NCI-H2029 treated with DMSO at 0.1 percent for 48 hours (cell line): ENCODE results near the gene PRKG1.
"Not testable (repeated sequence)": the region's sequence is repeated elsewhere in the genome, so short reads cannot be mapped to it uniquely, and the experiment has no call there.

ENCODE experiments used
- DNase-seq: peaks from one replicate; lab custom pipeline; 2025; lab: John Stamatoyannopoulos, UW

The PRKG1 gene

DNA sequence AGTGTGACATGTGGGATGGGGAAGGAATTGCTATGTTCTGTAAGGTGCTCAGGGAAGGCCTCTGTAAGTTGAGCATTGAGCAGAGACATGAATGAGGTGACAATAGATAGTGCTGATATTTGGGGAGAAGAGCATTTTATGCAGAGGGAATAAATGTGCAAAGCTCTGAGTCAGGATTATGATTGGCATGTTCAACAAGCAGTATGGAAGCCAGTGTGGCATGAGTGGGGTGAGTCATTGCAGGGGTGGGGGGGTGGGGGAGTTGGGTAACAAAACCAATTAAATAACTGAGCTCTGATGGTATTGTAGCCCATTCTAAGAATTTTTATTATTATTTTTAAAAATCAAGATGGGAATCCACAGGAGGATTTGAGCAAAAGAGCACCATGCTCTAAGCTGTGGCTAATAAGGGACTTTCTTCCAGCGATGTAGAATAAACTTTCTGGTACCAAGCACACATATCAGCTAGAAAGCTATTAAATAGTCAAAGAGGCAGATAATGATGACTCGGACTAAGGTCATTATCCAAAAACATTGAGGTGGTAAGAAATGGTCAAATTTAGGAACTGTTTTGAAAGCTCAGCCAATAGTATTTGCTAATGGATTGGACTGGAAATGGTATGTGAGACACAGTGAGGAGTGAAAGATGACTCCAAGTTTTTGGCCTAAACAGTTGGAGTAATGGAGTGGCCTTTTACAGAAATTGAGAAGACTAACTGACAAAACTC is 96.4 kb downstream of the PRKG1 start:
- no peak for DNase-seq

DNA sequence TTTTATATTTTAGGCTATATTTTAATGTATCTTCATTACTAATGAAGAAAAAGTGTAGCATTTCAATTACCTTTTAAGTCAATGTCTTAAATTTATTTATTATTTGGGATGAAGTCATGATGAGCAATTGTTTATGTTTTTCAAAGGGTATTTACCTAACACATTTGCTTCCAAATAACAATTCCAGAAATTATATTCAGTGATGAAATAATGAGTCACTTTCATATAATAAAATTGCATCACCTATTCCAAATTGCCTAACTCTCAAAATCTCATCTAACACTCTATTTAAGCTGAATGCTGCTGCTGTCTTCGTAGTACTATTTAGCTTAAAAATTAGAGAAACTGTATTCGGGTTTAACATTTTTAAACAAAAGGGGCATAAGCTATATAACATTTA is 97.7 kb downstream of the PRKG1 start:
- DNase-seq, result no peak

DNA sequence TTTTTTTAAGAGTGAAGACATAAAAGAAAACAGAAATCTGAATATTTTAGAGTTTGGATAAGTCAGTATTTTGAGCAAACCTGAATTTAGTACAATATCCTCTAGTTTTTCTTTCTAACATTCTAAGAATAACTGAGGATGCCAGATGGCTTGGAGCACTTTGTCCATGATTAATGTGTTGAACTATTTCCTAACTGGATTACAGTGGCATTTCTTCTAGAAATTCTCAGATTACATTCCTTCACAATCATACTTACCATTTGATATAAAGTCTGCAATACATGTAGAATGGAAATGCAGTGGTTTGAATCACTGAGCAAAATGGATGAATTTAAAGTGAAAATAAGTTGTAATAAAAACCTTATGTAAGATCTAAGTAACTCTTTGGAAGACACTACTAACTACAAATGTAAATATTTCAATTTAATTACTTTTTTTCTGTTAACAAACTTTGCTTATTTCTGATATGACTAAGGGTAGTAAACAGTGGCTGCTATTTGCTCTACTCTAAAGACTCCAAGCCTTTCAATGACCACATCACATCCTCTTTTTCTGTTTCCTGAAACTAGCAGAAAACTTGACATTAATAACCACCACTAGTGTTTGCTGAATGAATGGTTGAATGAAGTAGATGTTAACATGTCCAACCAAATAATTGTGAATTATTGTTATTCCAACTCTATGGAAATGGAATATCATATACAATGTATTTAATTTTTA is 102.8 kb downstream of the PRKG1 start:
- no peak for DNase-seq

DNA sequence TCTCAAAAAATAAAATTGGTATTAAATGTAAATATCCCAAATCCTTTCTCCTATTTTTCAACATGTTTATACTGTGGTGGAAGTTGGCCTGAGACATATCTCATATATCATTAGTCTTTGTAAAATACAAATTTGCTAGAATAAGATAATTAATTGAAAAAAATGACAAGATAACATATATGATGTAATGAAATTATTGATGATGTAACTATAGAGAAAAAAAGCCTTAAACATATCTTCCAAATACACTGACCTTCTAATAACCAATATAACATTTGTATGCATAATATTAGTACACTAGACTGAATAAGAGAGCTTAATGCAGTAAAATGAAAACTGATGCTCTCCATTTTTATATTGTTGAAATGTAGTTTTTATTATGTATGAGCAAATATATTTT is 104.3 kb downstream of the PRKG1 start:
- DNase-seq, result no peak

- DNase-seq, result no peak
These were observed 105.9 kb downstream of the PRKG1 start for GRCh38 chr10:51180141-51180540.

- no peak for DNase-seq
These were observed 109.5 kb downstream of the PRKG1 start for GRCh38 chr10:51183783-51184182.

DNA sequence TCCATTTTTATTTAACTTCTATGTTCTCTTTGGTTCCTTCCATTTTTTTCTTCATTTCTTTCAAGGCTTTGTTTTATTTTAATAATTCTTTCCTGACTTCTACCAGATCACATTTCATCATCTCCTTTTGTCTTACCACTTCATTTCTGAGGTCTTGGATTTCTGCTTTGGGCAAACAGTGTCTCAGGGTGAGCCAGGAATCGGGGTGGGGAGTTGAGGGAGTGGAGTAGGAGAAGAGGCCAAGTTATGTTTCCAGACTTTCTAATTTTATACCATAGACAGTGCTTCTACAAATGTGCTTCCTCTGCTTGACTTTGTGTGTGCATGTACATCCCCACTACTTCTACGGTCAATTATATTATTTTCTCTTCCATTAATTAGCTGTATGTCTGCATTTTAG is 112.1 kb downstream of the PRKG1 start:
- no peak for DNase-seq

DNA sequence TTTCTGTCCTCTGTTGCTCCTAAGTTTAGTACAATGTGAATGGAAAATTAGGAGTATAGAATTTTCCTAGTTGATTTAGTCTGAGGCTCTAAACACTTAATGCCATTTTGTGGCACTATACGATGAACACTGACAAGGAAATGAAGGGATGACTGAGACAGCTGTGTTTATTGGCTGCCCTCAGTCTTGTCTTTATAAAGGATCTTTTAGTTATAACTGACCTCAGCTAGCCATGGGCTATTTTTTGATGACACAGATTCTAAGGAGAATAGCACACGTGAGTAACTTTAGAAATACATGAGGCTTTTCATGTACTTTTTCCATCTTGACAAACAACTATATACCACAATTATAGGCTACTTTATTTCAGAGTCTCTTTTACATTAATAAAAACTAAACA is 113.7 kb downstream of the PRKG1 start:
- DNase-seq, result no peak

GRCh38 chr10:51188866-51189265 is 114.6 kb downstream of the PRKG1 start:
- DNase-seq, result no peak

DNA sequence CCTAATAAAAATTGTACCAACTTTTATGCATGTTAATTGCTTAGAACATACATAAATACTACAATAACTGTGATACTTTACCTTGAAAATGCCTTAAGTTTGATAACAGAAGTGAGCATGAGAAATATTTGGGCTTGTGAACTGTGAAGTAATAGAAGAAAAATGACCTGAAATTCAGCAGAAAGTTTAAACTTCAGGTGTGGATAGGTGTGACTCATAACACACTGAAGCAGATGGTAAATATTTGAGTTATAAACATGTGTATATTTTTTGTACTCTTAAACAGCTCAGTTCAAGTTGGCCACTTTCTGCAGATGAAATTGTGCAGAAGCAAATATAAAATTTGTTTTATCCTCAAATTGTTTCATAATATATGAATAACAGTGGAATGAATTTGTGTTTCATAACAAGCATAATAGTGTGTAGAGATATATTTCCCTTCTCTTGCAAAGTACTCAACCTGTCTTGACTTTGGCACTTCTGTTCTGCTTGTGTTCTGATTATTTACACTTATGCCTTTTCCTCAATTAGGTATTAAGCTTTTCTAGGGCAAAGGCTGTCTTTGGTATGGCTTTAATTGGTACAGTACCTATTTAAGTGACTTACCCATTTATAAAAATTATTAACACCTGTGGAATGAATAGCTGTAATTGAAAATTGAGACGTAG is 122.4 kb downstream of the PRKG1 start:
- DNase-seq, result no peak

DNA sequence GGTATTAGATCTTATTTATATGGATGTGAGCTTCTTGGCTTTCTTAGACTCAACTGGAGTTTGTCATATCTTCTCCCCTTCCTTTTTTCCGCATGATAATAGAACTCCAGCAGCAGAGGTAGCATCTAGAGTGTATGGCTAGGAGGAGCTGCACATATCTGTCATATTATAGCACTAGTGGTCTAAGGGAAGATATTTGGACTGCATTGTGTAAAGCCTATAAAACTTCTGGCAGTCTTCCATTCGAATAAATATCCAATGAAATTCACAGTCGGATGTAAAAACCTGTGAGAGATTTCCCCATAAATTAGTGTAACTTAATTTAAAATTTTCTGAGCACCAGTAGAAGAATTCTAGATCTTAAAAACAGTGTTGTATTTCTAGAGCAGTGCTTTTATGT is 123.9 kb downstream of the PRKG1 start:
- no peak for DNase-seq

GRCh38 chr10:51201947-51202346 is 127.7 kb downstream of the PRKG1 start:
- no peak for DNase-seq

DNA sequence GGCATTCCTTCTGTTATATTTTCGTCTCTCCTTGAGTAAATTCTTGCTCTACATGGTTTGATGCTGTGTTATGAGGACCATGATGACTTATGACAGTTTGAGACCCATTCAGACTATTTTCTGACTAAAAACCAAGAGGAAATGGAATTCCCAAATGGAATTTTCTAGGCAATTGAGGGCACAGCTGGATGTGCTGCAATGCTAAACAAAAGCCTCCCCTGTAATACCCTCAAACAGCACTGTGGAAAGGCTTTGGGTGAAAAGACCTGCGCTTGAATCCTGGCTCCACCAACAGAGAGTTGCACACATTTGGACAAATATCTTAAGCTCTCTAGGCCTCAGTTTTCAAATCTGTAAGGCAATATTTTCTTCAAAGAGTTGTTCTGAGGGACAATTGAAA is 129.1 kb downstream of the PRKG1 start:
- DNase-seq, result no peak

GRCh38 chr10:51204066-51204465 is 129.8 kb downstream of the PRKG1 start:
- no peak for DNase-seq

GRCh38 chr10:51204701-51205100 is 130.4 kb downstream of the PRKG1 start:
- DNase-seq, result no peak

DNA sequence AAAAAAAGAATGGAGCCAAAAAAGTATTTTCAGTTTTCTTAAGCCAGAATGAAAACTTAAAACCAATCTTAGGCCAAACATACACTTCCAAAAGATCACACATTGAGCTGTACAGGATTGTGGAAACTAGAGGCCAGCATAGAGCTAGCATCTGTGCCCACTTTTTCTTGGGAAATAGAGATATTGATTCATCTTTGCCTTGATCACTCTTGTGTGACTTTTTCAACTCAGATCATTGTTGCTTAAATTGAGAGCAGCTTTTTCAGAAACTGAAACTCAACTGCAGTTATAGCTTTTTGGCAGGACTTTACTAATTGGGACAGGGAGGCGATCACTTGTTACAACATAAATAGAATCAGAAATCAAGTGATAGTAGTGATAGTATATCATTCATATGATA is 132.2 kb downstream of the PRKG1 start:
- no peak for DNase-seq

- not testable (repeated sequence) for DNase-seq
These were observed 138.7 kb downstream of the PRKG1 start for GRCh38 chr10:51212937-51213336.

- no peak for DNase-seq
These were observed 140.2 kb downstream of the PRKG1 start for GRCh38 chr10:51214207-51215196.

DNA sequence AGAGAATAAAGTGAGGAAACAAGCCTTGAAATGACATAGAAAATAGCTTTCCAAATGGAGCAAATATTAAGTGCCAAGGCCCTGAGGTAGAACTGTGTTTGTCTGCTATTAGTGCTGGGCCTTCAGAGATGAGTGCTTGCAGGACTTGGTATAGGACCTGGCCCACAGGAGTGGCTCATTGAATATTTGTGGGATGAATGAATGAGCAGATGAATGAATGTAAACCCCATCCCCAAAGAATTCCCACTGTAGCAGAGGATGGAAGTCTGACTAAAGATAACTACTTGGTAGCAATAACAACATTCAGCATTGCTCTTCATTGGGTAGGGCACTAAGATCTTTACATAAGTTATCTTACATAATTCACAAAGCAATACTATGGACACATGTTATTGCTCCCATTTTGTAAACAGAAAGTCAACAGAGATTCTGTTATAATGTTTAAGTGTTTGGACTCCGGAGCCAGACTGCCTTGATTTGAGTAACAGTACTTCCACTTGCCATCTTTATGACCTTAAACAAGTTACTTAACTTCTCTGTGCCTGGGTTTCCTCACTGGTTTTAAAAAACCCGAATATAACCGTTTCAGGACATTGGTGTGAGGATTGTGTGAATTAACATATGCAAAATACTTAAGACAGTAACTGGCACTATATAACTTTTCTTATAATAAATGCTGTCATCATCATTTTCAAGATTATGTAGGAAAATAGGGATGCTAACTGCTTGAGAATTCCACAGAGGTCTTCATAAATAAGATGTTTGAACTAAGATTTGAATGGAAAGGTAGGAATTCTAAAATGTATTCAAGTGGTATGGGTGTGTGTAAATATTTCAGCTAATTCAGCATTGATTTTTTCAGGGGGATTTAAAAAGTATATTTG is 141.9 kb downstream of the PRKG1 start:
- no peak for DNase-seq

DNA sequence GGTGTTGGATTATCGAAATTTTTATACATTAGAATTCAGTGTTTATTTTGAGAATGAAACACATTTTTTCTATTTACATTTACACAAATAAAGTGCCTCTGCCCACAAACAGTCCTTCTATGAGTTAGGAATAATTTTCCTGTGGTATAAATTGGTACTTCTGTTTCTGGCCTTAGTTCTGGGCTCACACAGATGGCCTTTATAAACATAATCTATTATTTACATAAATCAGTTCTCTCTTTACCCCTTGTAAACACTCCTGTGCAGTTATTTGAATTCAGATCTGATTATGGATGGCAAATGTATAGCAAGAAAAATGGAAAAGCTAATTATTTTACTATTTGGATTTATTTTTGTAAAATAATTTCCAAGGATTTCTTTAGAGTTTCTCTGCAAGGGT is 143.2 kb downstream of the PRKG1 start:
- DNase-seq, result no peak

DNA sequence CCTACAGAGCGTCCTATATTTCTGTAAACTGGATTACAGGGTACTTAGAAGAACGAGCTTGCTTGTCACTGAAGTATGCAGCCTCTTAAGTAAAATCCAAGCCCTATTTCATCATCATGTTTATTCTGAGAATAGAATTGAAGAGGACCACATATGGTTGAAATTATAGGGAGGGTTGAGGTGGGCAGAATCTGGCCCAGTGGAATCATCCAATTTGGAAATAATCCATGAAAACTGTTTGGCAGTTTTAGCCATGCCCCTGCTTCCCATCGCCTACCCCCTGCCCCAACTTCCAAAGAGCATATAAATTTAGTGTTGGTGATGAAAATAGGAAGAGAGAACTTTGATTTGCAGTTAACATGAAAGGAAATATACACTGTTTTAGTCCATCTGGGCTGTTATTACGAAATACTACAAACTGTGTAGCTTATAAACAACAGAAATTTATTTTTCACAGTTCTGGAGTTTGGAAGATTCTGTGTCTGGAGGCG is 150.4 kb downstream of the PRKG1 start:
- no peak for DNase-seq
